ENCODE data around the gene MPV17L2. TPM values are rescaled to one million over a fixed set of nuclear protein-coding genes. Genes with fewer than 3 reads are reported as not detected.

Gene MPV17L2
- total and polyA plus RNA-seq, 10 of the 15 experiments (the other 5 are each of a cell fraction or from before 2014, with no cell fraction given): 5.1 to 57.2 (median 22.9) TPM

DNA sequence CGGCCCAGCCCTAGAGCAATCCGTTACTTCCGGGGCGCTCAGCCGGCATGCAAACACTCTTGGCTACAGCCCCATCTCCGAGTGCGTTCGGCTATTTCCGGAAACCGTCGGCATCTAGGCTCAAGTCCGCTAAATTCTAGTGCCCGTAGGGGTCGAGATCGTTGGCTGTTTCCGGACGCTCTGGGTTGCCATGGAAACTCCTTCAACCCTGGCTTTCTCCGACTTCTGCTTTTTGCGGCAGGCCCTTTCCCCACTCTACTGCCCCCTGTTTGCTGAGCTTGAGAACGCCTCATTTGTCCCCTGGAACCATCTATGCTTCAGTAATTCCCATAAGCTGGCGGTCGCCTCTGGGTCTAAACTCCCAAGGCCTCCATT, 40.6 kb upstream of the MPV17L2 start (continued):
- TF ChIP-seq, protein P1, sequence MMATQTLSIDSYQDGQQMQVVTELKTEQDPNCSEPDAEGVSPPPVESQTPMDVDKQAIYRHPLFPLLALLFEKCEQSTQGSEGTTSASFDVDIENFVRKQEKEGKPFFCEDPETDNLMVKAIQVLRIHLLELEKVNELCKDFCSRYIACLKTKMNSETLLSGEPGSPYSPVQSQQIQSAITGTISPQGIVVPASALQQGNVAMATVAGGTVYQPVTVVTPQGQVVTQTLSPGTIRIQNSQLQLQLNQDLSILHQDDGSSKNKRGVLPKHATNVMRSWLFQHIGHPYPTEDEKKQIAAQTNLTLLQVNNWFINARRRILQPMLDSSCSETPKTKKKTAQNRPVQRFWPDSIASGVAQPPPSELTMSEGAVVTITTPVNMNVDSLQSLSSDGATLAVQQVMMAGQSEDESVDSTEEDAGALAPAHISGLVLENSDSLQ (IDR thresholded peaks at IDR 0.05): peak; percentile 66
- TF ChIP-seq PAX5 (IDR thresholded peaks at IDR 0.05; ENCODE audit: borderline replicate concordance, low read depth, low read length) (peak; percentile 50; the same call in 1 of the 2 replicates), ZBED1 (IDR thresholded peaks at IDR 0.05; ENCODE audit: borderline replicate concordance) (peak; percentile 43; the same call in 1 of the 2 replicates), IKZF1 (conservative IDR thresholded peaks at IDR 0.05) (no peak), BHLHE40 (IDR thresholded peaks at IDR 0.05; ENCODE audit: borderline replicate concordance in 1 of 2, low read depth in 2 of 2, low read length in 1 of 2) (no peak), CREM (IDR thresholded peaks at IDR 0.05; ENCODE audit: low read depth) (peak; percentile 30; the same call in 1 of the 2 replicates), NR2C1 (IDR thresholded peaks at IDR 0.05) (peak; percentile 35; the same call in 1 of the 2 replicates), ZNF217 (IDR thresholded peaks at IDR 0.05) (no peak), MTA2 (IDR thresholded peaks at IDR 0.05; ENCODE audit: low read depth) (peak; percentile 10; the same call in 1 of the 2 replicates), CREB1 (IDR thresholded peaks at IDR 0.05; ENCODE audit: low read depth) (peak; percentile 17; the same call in 1 of the 2 replicates), SIN3A (IDR thresholded peaks at IDR 0.05; ENCODE audit: low read depth, low read length) (peak; percentile 90), CBX5 (IDR thresholded peaks at IDR 0.05; ENCODE audit: low read depth) (no peak), FOXM1 (IDR thresholded peaks at IDR 0.05; ENCODE audit: low read depth, low read length) (no peak), NFYB (IDR thresholded peaks at IDR 0.05; ENCODE audit: insufficient read depth, low read depth, low read length) (no peak), CBFB (IDR thresholded peaks at IDR 0.05; ENCODE audit: low read depth) (no peak), BMI1 (IDR thresholded peaks at IDR 0.05; ENCODE audit: borderline replicate concordance) (peak; percentile 100), TCF12 (IDR thresholded peaks at IDR 0.05; ENCODE audit: low read depth, low read length) (no peak), NR2F1 (conservative IDR thresholded peaks at IDR 0.05) (peak; percentile 59), TCF3 (IDR thresholded peaks at IDR 0.05; ENCODE audit: borderline replicate concordance, insufficient read depth, low read depth, low read length) (0 out of 2 replicates have a peak, but pooled peaks have one; percentile 6), SMARCA5 (IDR thresholded peaks at IDR 0.05) (no peak; the same call in none of the 2 replicates), YY1 (IDR thresholded peaks at IDR 0.05; ENCODE audit: low read depth, low read length) (peak; percentile 59), SREBF1 (IDR thresholded peaks at IDR 0.05; ENCODE audit: low read length) (no peak), FOXK2 (IDR thresholded peaks at IDR 0.05) (no peak)
- TF ChIP-seq, protein P2, sequence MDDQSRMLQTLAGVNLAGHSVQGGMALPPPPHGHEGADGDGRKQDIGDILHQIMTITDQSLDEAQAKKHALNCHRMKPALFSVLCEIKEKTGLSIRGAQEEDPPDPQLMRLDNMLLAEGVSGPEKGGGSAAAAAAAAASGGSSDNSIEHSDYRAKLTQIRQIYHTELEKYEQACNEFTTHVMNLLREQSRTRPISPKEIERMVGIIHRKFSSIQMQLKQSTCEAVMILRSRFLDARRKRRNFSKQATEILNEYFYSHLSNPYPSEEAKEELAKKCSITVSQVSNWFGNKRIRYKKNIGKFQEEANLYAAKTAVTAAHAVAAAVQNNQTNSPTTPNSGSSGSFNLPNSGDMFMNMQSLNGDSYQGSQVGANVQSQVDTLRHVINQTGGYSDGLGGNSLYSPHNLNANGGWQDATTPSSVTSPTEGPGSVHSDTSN (IDR thresholded peaks at IDR 0.05; ENCODE audit: insufficient replicate concordance, low read depth, low read length): no peak
- TF ChIP-seq, protein P3, sequence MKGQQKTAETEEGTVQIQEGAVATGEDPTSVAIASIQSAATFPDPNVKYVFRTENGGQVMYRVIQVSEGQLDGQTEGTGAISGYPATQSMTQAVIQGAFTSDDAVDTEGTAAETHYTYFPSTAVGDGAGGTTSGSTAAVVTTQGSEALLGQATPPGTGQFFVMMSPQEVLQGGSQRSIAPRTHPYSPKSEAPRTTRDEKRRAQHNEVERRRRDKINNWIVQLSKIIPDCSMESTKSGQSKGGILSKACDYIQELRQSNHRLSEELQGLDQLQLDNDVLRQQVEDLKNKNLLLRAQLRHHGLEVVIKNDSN (IDR thresholded peaks at IDR 0.05; ENCODE audit: borderline replicate concordance, extremely low read length, insufficient read depth, low read depth, low read length): no peak
- TF ChIP-seq, protein P4, sequence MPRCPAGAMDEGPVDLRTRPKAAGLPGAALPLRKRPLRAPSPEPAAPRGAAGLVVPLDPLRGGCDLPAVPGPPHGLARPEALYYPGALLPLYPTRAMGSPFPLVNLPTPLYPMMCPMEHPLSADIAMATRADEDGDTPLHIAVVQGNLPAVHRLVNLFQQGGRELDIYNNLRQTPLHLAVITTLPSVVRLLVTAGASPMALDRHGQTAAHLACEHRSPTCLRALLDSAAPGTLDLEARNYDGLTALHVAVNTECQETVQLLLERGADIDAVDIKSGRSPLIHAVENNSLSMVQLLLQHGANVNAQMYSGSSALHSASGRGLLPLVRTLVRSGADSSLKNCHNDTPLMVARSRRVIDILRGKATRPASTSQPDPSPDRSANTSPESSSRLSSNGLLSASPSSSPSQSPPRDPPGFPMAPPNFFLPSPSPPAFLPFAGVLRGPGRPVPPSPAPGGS (IDR thresholded peaks at IDR 0.05; ENCODE audit: borderline replicate concordance, insufficient read depth, low read depth, low read length, poor library complexity, severe bottlenecking): peak; percentile 6
- TF ChIP-seq, protein P5, sequence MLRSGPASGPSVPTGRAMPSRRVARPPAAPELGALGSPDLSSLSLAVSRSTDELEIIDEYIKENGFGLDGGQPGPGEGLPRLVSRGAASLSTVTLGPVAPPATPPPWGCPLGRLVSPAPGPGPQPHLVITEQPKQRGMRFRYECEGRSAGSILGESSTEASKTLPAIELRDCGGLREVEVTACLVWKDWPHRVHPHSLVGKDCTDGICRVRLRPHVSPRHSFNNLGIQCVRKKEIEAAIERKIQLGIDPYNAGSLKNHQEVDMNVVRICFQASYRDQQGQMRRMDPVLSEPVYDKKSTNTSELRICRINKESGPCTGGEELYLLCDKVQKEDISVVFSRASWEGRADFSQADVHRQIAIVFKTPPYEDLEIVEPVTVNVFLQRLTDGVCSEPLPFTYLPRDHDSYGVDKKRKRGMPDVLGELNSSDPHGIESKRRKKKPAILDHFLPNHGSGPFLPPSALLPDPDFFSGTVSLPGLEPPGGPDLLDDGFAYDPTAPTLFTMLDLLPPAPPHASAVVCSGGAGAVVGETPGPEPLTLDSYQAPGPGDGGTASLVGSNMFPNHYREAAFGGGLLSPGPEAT (IDR thresholded peaks at IDR 0.05; ENCODE audit: low read depth): peak; percentile 57; the same call in 1 of the 2 replicates

All from GM12878 (cell line).